ENCODE measurements around the gene CDK3. TPM values are rescaled to one million over a fixed set of nuclear protein-coding genes. Genes with fewer than 3 reads are reported as not detected.

CDK3 gene
- total RNA-seq, 1 experiment from 2014 or later, result 5.2 TPM

GRCh38 chr17:76007850-76008165 is 7.2 kb downstream of the CDK3 start:
- H3K27me3 ChIP-seq (replicated peaks; ENCODE audit: control insufficient read depth, insufficient read depth, low read length), result no peaks in the 10 kb centered on the region
- no peaks in the 10 kb centered on the region for H3K27me3 Mint-ChIP-seq (ENCODE audit: insufficient read depth, unreplicated experiment)
- POLR2A ChIA-PET, result interaction anchor here (0.6 kb wide), 1 partner anchor 60 kb away, joined by 4 read pairs; no protein-coding TSS in a partner anchor
- peaks cover 9% of the 10 kb centered on the region for H3K36me3 Mint-ChIP-seq (ENCODE audit: insufficient read depth, unreplicated experiment)
- H3K4me1 ChIP-seq, result peaks cover 10% of the 10 kb centered on the region
- H3K9me3 ChIP-seq, result no peaks in the 10 kb centered on the region
- TF ChIP-seq CTCF (IDR thresholded peaks at IDR 0.05; ENCODE audit: insufficient read depth in 1 of 2, low read depth in 1 of 2, low read length in 1 of 2, severe bottlenecking in 1 of 2, unreplicated experiment in 1 of 2), result no peak
- H3K36me3 ChIP-seq (ENCODE audit: control insufficient read depth, insufficient read depth, low read length), result peaks cover 1% of the 10 kb centered on the region; the same call in 1 of the 2 replicates
- CTCF ChIA-PET, result interaction anchor here (1.1 to 1.7 kb wide), 3 partner anchors 67 to 102 kb away, joined by 3 to 7 read pairs (median 3); partner anchors contain the start of gene FBF1
- H3K4me1 Mint-ChIP-seq (ENCODE audit: low read depth, unreplicated experiment), result peaks cover 10% of the 10 kb centered on the region
- no peak overlapping the region for H3K27ac Mint-ChIP-seq (ENCODE audit: unreplicated experiment)
- no TSS peak for BruUV-seq (replicated peaks)
- peaks cover 6% of the 10 kb centered on the region for H3K9me3 Mint-ChIP-seq (ENCODE audit: unreplicated experiment)
- no peak overlapping the region for H3K4me3 ChIP-seq (ENCODE audit: low read depth, low read length)
- DNase-seq, result peak in 1 of 2 experiments; percentile 35
- no peak overlapping the region for H3K4me3 Mint-ChIP-seq (ENCODE audit: unreplicated experiment)
- intact Hi-C loops (cut with micrococcal nuclease; ENCODE audit: unreplicated experiment), result no loop called here

GRCh38 chr17:76008208-76008607 is 7.6 kb downstream of the CDK3 start:
- intact Hi-C loops (cut with micrococcal nuclease; ENCODE audit: unreplicated experiment), result no loop called here
- ChIA-PET CTCF (interaction anchor here (0.9 to 1.7 kb wide), 4 partner anchors 21 to 103 kb away, joined by 3 to 7 read pairs (median 3); partner anchors contain the start of gene FBF1), POLR2A (interaction anchor here (0.6 kb wide), 1 partner anchor 60 kb away, joined by 4 read pairs; no protein-coding TSS in a partner anchor)
- H3K4me1 ChIP-seq, result peaks cover 6% of the 10 kb centered on the region
- no peaks in the 10 kb centered on the region for H3K9me3 ChIP-seq
- no peaks in the 10 kb centered on the region for H3K27me3 ChIP-seq (replicated peaks; ENCODE audit: control insufficient read depth, insufficient read depth, low read length)
- peaks cover 1% of the 10 kb centered on the region; the same call in 1 of the 2 replicates for H3K36me3 ChIP-seq (ENCODE audit: control insufficient read depth, insufficient read depth, low read length)
- H3K27me3 Mint-ChIP-seq (ENCODE audit: insufficient read depth, unreplicated experiment), result no peaks in the 10 kb centered on the region
- H3K4me1 Mint-ChIP-seq (ENCODE audit: low read depth, unreplicated experiment), result peaks cover 8% of the 10 kb centered on the region
- peaks cover 9% of the 10 kb centered on the region for H3K36me3 Mint-ChIP-seq (ENCODE audit: insufficient read depth, unreplicated experiment)
- no peak overlapping the region for H3K27ac Mint-ChIP-seq (ENCODE audit: unreplicated experiment)
- peaks cover 6% of the 10 kb centered on the region for H3K9me3 Mint-ChIP-seq (ENCODE audit: unreplicated experiment)
- H3K4me3 ChIP-seq (ENCODE audit: low read depth, low read length), result no peak overlapping the region
- TF ChIP-seq CTCF (IDR thresholded peaks at IDR 0.05; ENCODE audit: insufficient read depth in 1 of 2, low read depth in 1 of 2, low read length in 1 of 2, severe bottlenecking in 1 of 2, unreplicated experiment in 1 of 2), result no peak
- no TSS peak for BruUV-seq (replicated peaks)
- H3K4me3 Mint-ChIP-seq (ENCODE audit: unreplicated experiment), result no peak overlapping the region
- DNase-seq, result no peak

- peak in 1 of 2 experiments; percentile 34 for DNase-seq
- intact Hi-C loops (cut with micrococcal nuclease; ENCODE audit: unreplicated experiment), result no loop called here
- no peak for TF ChIP-seq CTCF (IDR thresholded peaks at IDR 0.05; ENCODE audit: insufficient read depth in 1 of 2, low read depth in 1 of 2, low read length in 1 of 2, severe bottlenecking in 1 of 2, unreplicated experiment in 1 of 2)
- H3K9me3 Mint-ChIP-seq (ENCODE audit: unreplicated experiment), result peaks cover 6% of the 10 kb centered on the region
- ChIA-PET CTCF (interaction anchor here (0.9 to 1.1 kb wide), 4 partner anchors 21 to 112 kb away, joined by 3 to 5 read pairs (median 4); partner anchors contain the start of genes FBF1 and TRIM65), POLR2A (no interaction called here)
- H3K4me1 ChIP-seq, result peaks cover 3% of the 10 kb centered on the region
- H3K4me3 ChIP-seq (ENCODE audit: low read depth, low read length), result no peak overlapping the region
- no TSS peak for BruUV-seq (replicated peaks)
- peaks cover 8% of the 10 kb centered on the region for H3K4me1 Mint-ChIP-seq (ENCODE audit: low read depth, unreplicated experiment)
- peaks cover 9% of the 10 kb centered on the region for H3K36me3 Mint-ChIP-seq (ENCODE audit: insufficient read depth, unreplicated experiment)
- H3K4me3 Mint-ChIP-seq (ENCODE audit: unreplicated experiment), result no peak overlapping the region
- H3K27me3 ChIP-seq (replicated peaks; ENCODE audit: control insufficient read depth, insufficient read depth, low read length), result no peaks in the 10 kb centered on the region
- H3K9me3 ChIP-seq, result no peaks in the 10 kb centered on the region
- H3K27me3 Mint-ChIP-seq (ENCODE audit: insufficient read depth, unreplicated experiment), result no peaks in the 10 kb centered on the region
- H3K36me3 ChIP-seq (ENCODE audit: control insufficient read depth, insufficient read depth, low read length), result peaks cover 1% of the 10 kb centered on the region; the same call in 1 of the 2 replicates
- H3K27ac Mint-ChIP-seq (ENCODE audit: unreplicated experiment), result no peak overlapping the region
Observed at GRCh38 chr17:76008630-76009425, 8.2 kb downstream of the CDK3 start.
